LNCaP clone FGC (cell line): ENCODE measurements around the gene TIMELESS.

ENCODE experiments used
- DNase-seq: peaks from one replicate; pipeline ENCODE4 v3.0.0-alpha.2; 2011; ENCODE audit warnings: low read depth
- H3K4me3 ChIP-seq: 2 replicates; pipeline ENCODE4 v1.5.1; 2011; ENCODE audit warnings: mild to moderate bottlenecking, low read depth, low read length, control low read depth
- CTCF ChIP-seq: IDR thresholded peaks from 2 replicates; pipeline ENCODE4 v1.5.1; 2012; ENCODE audit warnings: mild to moderate bottlenecking; ENCODE audit not compliant: control insufficient read depth, insufficient read depth; ENCODE audit errors: extremely low read depth

The TIMELESS gene

GRCh38 chr12:56434828-56435227 lies 14.4 kb downstream of the TIMELESS start:
- no peak for TF ChIP-seq CTCF
- H3K4me3 ChIP-seq = no peak overlapping the region
- DNase-seq = no peak

- TF ChIP-seq CTCF = no peak
- no peak for DNase-seq
Measured at GRCh38 chr12:56431850-56432249, 17.4 kb downstream of the TIMELESS start.

GRCh38 chr12:56431288-56431687 lies 17.9 kb downstream of the TIMELESS start:
- H3K4me3 ChIP-seq = no peak overlapping the region
- no peak for DNase-seq
- TF ChIP-seq CTCF = no peak

More at GRCh38 chr12:56431850-56432249, 17.4 kb downstream of the TIMELESS start:
- no peak overlapping the region for H3K4me3 ChIP-seq

- no peak for DNase-seq
- no peak for TF ChIP-seq CTCF
- H3K4me3 ChIP-seq = no peak overlapping the region
Measured at GRCh38 chr12:56425940-56426438, 23.2 kb downstream of the TIMELESS start.

- no peak overlapping the region for H3K4me3 ChIP-seq
- no peak for DNase-seq
- no peak for TF ChIP-seq CTCF
Measured at GRCh38 chr12:56425193-56425592, 24.0 kb downstream of the TIMELESS start.

- TF ChIP-seq CTCF = no peak
- no peak for DNase-seq
- H3K4me3 ChIP-seq = no peak overlapping the region
Measured at GRCh38 chr12:56420411-56420810, 28.8 kb downstream of the TIMELESS start.

- TF ChIP-seq CTCF = no peak
- no peak for DNase-seq
- no peak overlapping the region for H3K4me3 ChIP-seq
Measured at GRCh38 chr12:56417739-56418138, 31.5 kb downstream of the TIMELESS start.
